Measurements from ENCODE around the gene HPN. TPM values are rescaled to one million over a fixed set of nuclear protein-coding genes. Genes with fewer than 3 reads are reported as not detected.
"Not testable (repeated sequence)": the region's sequence is repeated elsewhere in the genome, so short reads cannot be mapped to it uniquely, and the experiment has no call there.

The HPN gene
- polyA plus RNA-seq (2013, experiment 1 of 2): 0.81 TPM
- 0.86 TPM for polyA plus RNA-seq (2013, experiment 2 of 2)

DNA sequence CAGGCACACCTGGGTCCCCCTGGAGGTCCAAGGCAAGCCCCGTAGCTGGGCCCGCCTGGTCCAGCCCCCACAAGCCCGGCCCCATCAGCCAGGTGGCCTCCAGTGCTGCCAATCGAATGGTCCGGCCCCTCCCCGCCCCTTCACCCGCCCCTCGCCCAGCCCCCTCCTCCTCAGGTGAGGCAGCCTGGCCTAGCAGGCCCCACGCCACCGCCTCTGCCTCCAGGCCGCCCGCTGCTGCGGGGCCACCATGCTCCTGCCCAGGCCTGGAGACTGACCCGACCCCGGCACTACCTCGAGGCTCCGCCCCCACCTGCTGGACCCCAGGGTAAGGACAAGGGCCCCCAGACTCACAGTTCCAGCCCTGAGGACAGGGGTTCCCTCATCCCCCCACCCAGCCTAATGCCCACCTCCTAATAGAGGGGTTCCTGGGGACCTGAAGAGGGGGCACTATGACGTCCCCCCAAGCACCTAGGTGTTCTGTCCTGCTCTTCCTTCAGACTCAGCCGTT, at the start of gene HPN:
Gene HPN, plus strand, starts transcription at position 174 of the 508 bp plus-strand sequence. CDS start 786 bp downstream, outside the sequence.
- Histone ChIP-seq H3K36me3 (ENCODE audit: control insufficient read depth, insufficient read depth, low read length) (no peaks in the 10 kb centered on the region), H3K27ac (ENCODE audit: low read depth, low read length, severe bottlenecking) (no peak within 1 kb of the TSS), H3K9me3 (ENCODE audit: control insufficient read depth, low read length) (no peaks in the 10 kb centered on the region), H3K4me1 (ENCODE audit: control insufficient read depth, insufficient read depth, low read length, poor library complexity, severe bottlenecking) (peaks cover 12% of the 10 kb centered on the region), H3K4me3 (ENCODE audit: extremely low read depth, insufficient read depth, low read length, poor library complexity, severe bottlenecking) (no peak within 1 kb of the TSS)
- WGBS, 2 experiments (ENCODE audit: insufficient coverage in 2 of 2): 50 to 55% methylated on average over 1 to 12 of the region's 19 CpGs

DNA sequence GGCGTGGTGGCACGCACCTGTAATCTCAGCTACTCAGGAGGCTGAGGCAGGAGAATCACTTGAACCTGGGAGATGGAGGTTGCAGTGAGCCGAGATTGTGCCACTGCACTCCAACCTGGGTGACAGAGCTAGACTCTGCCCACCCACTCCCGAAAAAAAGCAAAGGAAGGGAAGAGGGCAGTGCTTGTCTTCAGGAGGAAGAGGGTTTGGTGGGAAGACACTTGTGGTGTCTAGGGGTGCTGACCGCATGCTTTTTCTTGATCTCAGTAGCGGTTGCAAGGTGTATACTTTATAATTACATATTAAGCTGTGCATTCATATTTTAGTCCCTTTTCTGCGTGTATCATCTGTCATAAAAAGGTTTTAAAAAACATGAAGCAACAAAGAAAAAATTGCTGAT, 48.9 kb upstream of the HPN start:
- H3K9me3 ChIP-seq (ENCODE audit: control insufficient read depth, low read length); H3K4me3 ChIP-seq (ENCODE audit: extremely low read depth, insufficient read depth, low read length, poor library complexity, severe bottlenecking); H3K4me1 ChIP-seq (ENCODE audit: control insufficient read depth, insufficient read depth, low read length, poor library complexity, severe bottlenecking); H3K36me3 ChIP-seq (ENCODE audit: control insufficient read depth, insufficient read depth, low read length); H3K27ac ChIP-seq (ENCODE audit: low read depth, low read length, severe bottlenecking): not testable (repeated sequence)
- WGBS, 2 experiments (ENCODE audit: insufficient coverage in 2 of 2): 100% methylated on average over 1 of the region's 7 CpGs; no CpG with 5 or more reads in 1 of the 2 experiments

DNA sequence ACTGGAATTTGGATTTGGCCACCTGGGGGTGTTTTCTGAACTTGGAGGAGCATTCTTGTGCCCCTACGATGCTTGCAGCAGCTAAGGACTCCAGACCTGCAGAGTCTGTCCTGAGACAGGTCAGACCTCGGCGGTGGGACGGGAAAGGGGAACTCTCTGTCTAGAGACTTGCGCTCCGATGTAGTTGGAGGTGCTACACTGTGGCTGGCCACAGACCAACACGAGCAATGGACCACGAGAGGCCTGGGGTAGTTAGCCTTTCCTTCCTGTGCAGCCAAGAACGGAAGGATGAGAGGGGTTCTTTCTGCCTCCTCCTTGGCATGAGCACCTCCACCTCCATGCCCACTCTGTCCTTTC, 47.3 kb upstream of the HPN start:
- H3K4me3 ChIP-seq (ENCODE audit: extremely low read depth, insufficient read depth, low read length, poor library complexity, severe bottlenecking): no peak overlapping the region
- WGBS, 2 experiments (ENCODE audit: insufficient coverage in 2 of 2): 88 to 93% methylated on average over 4 to 7 of the region's 9 CpGs
- peaks cover 14% of the 10 kb centered on the region for H3K4me1 ChIP-seq (ENCODE audit: control insufficient read depth, insufficient read depth, low read length, poor library complexity, severe bottlenecking)
- no peaks in the 10 kb centered on the region for H3K9me3 ChIP-seq (ENCODE audit: control insufficient read depth, low read length)
- no peak overlapping the region for H3K27ac ChIP-seq (ENCODE audit: low read depth, low read length, severe bottlenecking)
- H3K36me3 ChIP-seq (ENCODE audit: control insufficient read depth, insufficient read depth, low read length): no peaks in the 10 kb centered on the region

DNA sequence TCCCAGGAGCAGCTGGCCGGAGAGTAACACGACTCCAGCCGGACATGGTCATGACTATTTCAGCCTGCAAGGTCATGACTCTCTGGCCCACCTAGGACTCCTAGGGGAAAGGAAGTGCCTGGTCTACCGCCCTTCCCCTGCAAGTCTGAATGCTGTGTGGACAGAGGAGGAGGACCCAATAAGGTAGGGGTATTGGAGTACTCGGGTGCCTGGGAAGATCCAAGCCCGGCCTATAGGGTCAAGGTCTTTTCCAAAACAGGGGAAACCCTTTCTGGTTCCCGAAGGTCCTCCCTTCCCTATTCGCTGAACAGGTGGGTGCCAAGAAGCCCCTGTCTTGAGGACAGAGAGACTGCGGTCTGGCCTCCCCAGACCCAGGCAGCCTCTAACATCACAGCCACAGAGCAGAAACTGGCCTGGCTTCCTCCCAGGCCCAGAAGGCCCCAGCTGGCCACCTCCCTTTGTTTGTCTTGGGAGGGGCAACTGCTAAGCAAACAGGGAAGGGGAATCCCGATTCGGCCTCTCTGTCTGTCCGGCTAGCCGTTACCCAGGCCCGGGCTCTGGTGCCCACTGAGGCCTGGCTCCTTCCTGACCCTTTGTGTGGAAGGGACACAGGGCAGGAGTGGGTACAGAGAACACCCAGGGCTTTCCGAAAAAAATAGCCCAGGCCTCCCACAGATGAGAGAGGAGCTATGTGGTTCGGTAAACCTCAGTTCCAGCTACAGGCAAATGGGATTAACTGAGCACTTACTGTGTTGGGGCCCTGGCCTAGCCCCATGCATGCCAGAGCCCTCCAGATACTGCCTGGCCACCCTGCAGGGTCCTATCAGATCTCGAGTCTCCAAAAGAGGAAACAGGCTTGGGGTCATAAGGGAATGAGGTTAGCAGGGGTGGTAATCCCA, 46.6 kb upstream of the HPN start:
- WGBS, 2 experiments (ENCODE audit: insufficient coverage in 2 of 2): 93 to 95% methylated on average over 11 to 16 of the region's 17 CpGs
- Histone ChIP-seq H3K4me3 (ENCODE audit: extremely low read depth, insufficient read depth, low read length, poor library complexity, severe bottlenecking) (no peak overlapping the region), H3K4me1 (ENCODE audit: control insufficient read depth, insufficient read depth, low read length, poor library complexity, severe bottlenecking) (peaks cover 17% of the 10 kb centered on the region), H3K27ac (ENCODE audit: low read depth, low read length, severe bottlenecking) (no peak overlapping the region), H3K36me3 (ENCODE audit: control insufficient read depth, insufficient read depth, low read length) (no peaks in the 10 kb centered on the region), H3K9me3 (ENCODE audit: control insufficient read depth, low read length) (no peaks in the 10 kb centered on the region)

DNA sequence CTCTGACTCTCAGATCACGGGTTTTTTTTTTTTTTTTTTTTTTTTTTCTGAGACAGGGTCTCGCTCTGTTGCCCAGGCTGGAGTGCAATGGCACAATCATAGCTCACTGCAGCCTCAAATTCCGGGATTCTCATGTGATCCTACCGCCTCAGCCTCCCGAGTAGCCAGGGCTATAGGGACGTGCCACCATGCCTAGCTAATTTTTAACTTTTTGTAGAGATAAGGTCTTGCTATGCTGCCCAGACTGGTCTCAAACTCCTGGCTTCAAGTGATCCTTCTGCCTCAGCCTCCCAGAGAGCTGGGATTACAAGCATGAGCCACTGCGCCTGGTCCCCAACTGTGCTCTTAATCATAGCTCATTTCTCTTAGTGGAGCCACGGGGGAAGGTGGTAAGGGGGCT, 46.0 kb upstream of the HPN start:
- Histone ChIP-seq H3K27ac (ENCODE audit: low read depth, low read length, severe bottlenecking) (no peak overlapping the region), H3K9me3 (ENCODE audit: control insufficient read depth, low read length) (no peaks in the 10 kb centered on the region), H3K36me3 (ENCODE audit: control insufficient read depth, insufficient read depth, low read length) (no peaks in the 10 kb centered on the region), H3K4me3 (ENCODE audit: extremely low read depth, insufficient read depth, low read length, poor library complexity, severe bottlenecking) (no peak overlapping the region), H3K4me1 (ENCODE audit: control insufficient read depth, insufficient read depth, low read length, poor library complexity, severe bottlenecking) (peaks cover 17% of the 10 kb centered on the region)
- WGBS, 2 experiments (ENCODE audit: insufficient coverage in 2 of 2): 94 to 100% methylated on average over 4 to 7 of the region's 8 CpGs

DNA sequence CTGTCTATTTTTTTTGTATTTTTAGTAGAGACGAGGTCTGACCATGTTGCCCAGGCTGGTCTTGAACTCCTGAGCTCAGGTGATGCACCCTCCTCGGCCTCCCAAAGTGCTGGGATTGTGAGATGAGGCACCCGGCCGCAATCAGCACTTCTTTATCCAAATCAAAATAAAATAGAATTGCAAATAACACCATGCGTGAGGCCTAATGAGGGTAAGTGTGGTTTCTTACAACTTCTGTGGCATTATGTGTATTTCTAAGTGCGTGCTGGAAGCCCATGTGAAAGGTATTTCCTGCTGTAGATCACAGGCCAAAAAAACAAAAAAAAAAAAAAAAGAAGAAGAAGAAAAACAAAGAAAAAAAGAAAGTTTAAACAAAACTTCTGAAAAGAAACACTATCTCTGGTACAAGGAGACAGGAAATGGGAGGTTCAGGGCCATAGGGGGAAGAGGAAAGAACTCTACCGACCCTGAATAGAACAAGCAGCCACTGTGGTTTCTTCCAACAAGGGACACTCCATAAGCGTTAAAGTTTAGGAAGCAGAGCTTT, 44.4 kb upstream of the HPN start:
- H3K4me3 ChIP-seq (ENCODE audit: extremely low read depth, insufficient read depth, low read length, poor library complexity, severe bottlenecking): no peak overlapping the region
- 59 to 87% methylated on average over 2 to 4 of the region's 8 CpGs for WGBS, 2 experiments (ENCODE audit: insufficient coverage in 2 of 2)
- peaks cover 17% of the 10 kb centered on the region for H3K4me1 ChIP-seq (ENCODE audit: control insufficient read depth, insufficient read depth, low read length, poor library complexity, severe bottlenecking)
- H3K9me3 ChIP-seq (ENCODE audit: control insufficient read depth, low read length): no peaks in the 10 kb centered on the region
- H3K36me3 ChIP-seq (ENCODE audit: control insufficient read depth, insufficient read depth, low read length): peaks cover 4% of the 10 kb centered on the region
- no peak overlapping the region for H3K27ac ChIP-seq (ENCODE audit: low read depth, low read length, severe bottlenecking)

DNA sequence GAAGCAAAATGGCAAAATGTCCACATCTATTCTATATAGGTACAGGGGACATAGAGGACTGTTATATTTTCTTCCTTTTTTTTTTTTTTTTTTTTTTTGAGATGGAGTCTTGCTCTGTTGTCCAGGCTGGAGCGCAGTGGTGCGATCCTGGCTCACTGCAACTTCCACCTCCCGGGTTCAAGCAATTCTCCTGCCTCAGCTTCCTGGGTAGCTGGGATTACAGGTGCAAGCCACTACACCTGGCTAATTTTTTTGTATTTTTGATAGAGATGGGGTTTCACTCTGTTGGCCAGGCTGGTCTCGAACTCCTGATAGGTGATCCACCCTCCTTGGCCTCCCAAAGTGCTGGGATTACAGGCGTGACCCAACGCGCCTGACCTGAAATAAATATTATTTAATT, 43.3 kb upstream of the HPN start:
- H3K36me3 ChIP-seq (ENCODE audit: control insufficient read depth, insufficient read depth, low read length); H3K4me3 ChIP-seq (ENCODE audit: extremely low read depth, insufficient read depth, low read length, poor library complexity, severe bottlenecking); H3K9me3 ChIP-seq (ENCODE audit: control insufficient read depth, low read length); H3K27ac ChIP-seq (ENCODE audit: low read depth, low read length, severe bottlenecking): not testable (repeated sequence)
- H3K4me1 ChIP-seq (ENCODE audit: control insufficient read depth, insufficient read depth, low read length, poor library complexity, severe bottlenecking): peaks cover 17% of the 10 kb centered on the region
- 92 to 94% methylated on average over 2 of the region's 7 CpGs for WGBS, 2 experiments (ENCODE audit: insufficient coverage in 2 of 2)

DNA sequence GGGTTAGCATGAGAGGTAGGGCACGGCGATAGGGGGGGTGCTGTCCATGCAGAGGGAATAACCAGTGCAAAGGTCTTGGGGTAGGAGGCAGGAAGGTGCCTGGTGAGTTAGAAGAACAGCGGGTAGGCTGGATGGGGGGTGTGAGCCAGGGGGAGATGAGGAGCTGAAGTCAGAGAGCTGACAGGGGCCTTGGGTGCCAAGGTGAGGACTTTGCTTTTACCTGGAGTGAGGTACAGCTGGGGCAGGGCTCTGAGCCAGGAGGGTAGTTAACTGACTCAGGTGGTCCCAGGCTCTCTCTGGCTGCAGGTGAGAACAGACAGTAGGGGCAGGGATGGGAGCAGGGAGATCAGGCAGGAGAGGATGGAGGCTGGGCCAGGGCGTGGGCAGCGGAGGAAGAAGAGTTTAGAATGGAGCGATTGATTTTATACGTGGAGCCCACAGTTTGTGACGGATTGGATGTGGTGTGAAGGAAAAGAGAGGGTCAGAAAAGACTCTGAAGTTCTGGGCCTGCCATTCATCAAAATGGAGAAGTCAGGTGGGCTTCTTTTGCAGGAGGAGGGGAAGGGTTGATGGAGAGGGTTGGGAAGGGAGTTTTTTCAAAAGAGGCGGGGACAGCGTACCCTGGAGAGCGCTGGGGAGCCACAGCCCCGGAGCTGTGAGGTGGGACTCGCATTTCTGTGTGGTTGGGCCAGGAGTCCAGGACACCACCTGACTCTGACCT, 42.6 kb upstream of the HPN start:
- WGBS, 2 experiments (ENCODE audit: insufficient coverage in 2 of 2): 45 to 53% methylated on average over 6 to 13 of the region's 13 CpGs
- Histone ChIP-seq H3K4me3 (ENCODE audit: extremely low read depth, insufficient read depth, low read length, poor library complexity, severe bottlenecking) (peak overlapping the region; percentile 72), H3K4me1 (ENCODE audit: control insufficient read depth, insufficient read depth, low read length, poor library complexity, severe bottlenecking) (peaks cover 21% of the 10 kb centered on the region), H3K36me3 (ENCODE audit: control insufficient read depth, insufficient read depth, low read length) (peaks cover 8% of the 10 kb centered on the region), H3K9me3 (ENCODE audit: control insufficient read depth, low read length) (no peaks in the 10 kb centered on the region), H3K27ac (ENCODE audit: low read depth, low read length, severe bottlenecking) (peak overlapping the region; percentile 89)

DNA sequence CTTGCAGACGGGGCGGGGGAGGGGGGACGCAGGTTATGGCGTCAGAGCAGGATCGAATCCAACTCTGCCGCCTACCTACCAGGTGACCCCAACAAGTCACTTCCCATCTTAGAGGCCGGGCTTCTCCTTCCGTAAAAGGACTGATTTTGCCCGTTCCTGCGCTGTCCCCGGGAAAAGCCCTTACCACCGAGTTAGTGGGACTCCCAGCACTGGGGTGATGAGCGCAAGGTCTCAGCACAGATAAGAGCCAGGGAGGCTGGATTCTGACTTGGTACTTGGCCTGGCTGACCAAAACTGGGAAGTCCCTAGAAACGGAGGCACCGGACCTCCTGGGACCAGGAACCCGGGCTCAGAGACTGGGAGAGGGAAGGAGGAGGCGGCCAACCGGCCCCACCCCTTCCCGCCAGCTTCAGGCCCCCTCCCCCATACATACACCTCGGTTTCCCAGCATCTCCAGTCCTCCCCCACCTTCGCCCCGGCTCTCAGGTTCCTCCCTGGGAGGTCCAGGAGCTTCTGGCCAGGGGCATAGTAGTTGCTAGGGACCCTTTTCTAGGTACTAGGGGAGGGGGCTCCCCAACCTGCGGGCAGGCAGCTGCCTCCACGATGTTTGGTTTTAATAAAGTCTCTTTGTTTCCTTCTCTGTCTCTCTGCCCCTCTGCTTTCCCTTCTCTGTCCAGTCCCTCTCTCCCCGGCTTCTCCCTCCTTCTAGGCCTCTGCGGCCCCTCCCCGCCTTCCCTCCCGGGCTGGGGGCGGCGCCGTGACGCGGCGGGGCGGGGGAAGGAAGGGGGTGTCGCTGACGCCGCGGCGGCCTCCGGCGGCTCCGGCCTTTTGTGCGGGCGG, 41.8 kb upstream of the HPN start, which contains the start of gene GRAMD1A:
Gene GRAMD1A, plus strand, starts transcription at position 826 of the 840 bp plus-strand sequence. CDS start 156 bp downstream, outside the sequence.
- H3K36me3 ChIP-seq (ENCODE audit: control insufficient read depth, insufficient read depth, low read length): peaks cover 16% of the 10 kb centered on the region
- peak within 1 kb of the TSS; percentile 89 for H3K27ac ChIP-seq (ENCODE audit: low read depth, low read length, severe bottlenecking)
- peak within 1 kb of the TSS; percentile 72 for H3K4me3 ChIP-seq (ENCODE audit: extremely low read depth, insufficient read depth, low read length, poor library complexity, severe bottlenecking)
- peaks cover 21% of the 10 kb centered on the region for H3K4me1 ChIP-seq (ENCODE audit: control insufficient read depth, insufficient read depth, low read length, poor library complexity, severe bottlenecking)
- no peaks in the 10 kb centered on the region for H3K9me3 ChIP-seq (ENCODE audit: control insufficient read depth, low read length)
- WGBS, 2 experiments (ENCODE audit: insufficient coverage in 2 of 2): 3% methylated on average over 13 to 22 of the region's 45 CpGs

DNA sequence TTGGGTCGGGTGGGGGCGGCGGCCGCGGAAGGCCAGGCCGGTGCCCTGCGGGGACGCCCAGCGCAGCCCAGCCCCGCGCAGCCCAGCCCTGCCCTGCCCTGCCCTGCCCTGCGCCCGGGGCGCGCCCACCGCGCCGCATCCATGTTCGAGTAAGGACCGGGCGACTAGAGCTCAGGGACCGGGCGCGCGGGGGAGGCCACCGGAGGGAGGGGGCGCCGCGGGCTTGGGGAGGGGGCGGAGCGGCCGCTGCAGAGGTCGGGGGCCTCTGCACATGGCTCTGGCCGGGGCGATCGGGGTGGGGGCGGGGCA, 41.2 kb upstream of the HPN start:
- Histone ChIP-seq H3K4me3 (ENCODE audit: extremely low read depth, insufficient read depth, low read length, poor library complexity, severe bottlenecking) (peak overlapping the region; percentile 72), H3K27ac (ENCODE audit: low read depth, low read length, severe bottlenecking) (peak overlapping the region; percentile 89), H3K9me3 (ENCODE audit: control insufficient read depth, low read length) (no peaks in the 10 kb centered on the region), H3K4me1 (ENCODE audit: control insufficient read depth, insufficient read depth, low read length, poor library complexity, severe bottlenecking) (peaks cover 21% of the 10 kb centered on the region), H3K36me3 (ENCODE audit: control insufficient read depth, insufficient read depth, low read length) (peaks cover 20% of the 10 kb centered on the region)
- WGBS, 2 experiments (ENCODE audit: insufficient coverage in 2 of 2): 0 to 1% methylated on average over 12 to 19 of the region's 37 CpGs
